HG03175 (cell line): Measurements from ENCODE around the gene ABHD8.

Experiments used
- ATAC-seq: cut with Tn5 transposase; IDR thresholded peaks from one replicate; pipeline ENCODE4 v1.9.1; 2021; ENCODE audit warnings: mild to moderate bottlenecking, moderate library complexity; ENCODE audit not compliant: unreplicated experiment

ABHD8 gene

DNA sequence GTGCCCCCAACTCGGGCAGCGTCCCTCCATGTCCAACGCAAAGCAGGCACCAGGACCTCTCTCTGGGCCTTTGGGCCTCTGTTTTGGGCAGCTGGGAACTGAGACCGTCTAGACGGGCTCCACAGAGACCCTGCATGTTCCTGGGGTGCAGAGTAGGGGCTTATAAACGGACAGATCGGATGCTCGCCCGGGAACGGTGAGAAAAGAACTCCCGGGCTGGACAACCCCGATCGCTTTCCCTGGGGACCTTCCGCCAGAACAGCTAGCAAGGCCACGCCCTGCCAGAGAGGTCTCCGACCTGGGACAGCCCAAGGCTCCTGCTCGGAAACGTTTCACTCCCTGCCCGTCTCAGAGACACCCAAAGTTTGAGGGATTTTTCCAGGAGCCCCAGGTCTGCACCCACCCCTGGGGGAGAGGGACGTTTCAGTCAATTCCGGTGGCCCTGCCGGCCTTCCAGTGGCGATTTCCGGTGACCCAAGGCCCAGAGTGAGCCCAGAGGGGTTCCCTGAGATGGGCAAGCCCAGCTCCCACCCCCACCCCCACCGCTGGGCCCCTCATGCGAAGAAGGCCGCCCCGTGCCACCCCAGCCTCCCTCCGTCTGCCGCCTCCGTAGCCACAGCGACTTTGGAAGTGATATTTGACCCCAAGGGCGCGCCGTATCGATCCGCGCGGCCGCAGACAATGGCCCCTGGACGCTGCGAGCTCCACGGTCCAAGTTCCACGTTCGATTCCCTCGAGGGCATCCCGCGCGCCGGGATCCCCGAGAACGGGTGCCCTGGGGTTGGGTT, 59.2 kb downstream of the ABHD8 start:
- ATAC-seq, result no peak

DNA sequence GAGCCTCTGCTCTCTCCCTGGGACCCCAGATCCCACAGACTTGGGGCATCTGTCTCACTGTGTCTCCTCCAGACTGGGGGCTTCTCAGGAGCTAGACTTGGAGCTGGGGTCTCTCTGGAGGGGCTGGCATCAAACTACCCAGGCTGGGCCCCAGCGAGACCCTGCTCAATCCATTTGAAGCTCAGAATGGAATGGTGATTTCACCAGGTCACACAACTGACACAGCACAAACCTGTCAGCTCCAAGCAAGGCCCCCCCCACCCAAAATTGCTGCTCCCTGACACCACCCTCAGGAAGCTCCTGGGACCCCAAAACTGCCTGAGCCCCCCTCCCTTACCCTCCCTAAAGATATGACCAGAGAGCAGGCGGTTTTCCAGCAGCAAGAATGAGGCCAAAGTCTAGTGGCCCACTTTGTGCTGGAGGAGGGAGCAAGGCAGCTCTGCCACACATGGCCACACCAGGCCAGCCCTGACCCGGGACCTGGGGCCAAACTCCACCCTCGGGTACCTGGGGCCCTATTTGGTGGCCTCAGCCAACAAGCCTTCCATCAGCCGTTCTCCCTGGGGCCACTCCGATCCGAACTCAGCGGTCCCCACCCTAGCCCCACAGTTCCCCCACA, 59.9 kb downstream of the ABHD8 start:
- ATAC-seq, result no peak

DNA sequence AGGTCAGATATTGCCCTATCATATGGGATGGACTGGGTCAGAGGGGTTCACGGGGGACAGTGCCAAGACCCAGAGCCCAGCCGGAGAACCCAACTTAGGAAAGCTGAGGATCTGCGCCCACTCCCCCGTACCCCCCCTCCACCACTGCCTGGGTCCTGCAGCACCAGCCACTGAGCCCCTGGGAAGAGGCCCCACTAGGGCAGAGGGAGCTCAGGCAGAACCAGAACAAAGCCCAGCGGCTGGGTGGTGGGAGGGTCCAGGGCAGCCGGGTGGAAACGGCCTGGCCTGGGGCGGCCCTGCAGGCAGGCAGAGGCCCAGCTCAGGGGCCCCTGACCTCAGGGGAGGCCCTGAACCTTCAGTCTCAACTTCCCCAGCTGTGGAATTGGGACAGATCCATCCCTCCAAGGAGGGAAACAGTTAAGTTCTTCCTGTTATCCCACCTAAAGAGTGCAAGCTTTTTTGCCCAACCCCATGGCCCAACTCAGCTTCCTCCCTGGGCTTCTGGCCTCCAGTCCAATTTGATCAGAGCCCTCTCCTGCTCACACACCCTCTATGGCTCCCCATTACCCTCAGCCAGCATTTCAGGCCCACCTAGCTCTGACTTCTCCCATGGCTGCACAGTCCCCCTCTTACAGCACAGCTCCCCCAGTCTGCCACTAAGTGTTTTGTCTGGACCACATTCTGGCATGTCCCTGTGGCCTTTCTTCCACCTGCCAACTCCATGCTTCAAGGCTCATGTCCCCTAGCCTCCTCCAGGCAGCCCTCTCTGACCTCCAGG, 60.6 kb downstream of the ABHD8 start:
- ATAC-seq, result no peak
